HG02759 (cell line): ENCODE measurements around the gene NLGN2.
A peak's percentile ranks its signal among the peaks of the same experiment; 100 is the strongest.
"Not testable (repeated sequence)": the region's sequence is repeated elsewhere in the genome, so short reads cannot be mapped to it uniquely, and the experiment has no call there.

Experiments used
- ATAC-seq: cut with Tn5 transposase; IDR thresholded peaks from one replicate; pipeline ENCODE4 v1.9.1; 2021; ENCODE audit warnings: mild to moderate bottlenecking, moderate library complexity; ENCODE audit not compliant: unreplicated experiment

NLGN2 gene

DNA sequence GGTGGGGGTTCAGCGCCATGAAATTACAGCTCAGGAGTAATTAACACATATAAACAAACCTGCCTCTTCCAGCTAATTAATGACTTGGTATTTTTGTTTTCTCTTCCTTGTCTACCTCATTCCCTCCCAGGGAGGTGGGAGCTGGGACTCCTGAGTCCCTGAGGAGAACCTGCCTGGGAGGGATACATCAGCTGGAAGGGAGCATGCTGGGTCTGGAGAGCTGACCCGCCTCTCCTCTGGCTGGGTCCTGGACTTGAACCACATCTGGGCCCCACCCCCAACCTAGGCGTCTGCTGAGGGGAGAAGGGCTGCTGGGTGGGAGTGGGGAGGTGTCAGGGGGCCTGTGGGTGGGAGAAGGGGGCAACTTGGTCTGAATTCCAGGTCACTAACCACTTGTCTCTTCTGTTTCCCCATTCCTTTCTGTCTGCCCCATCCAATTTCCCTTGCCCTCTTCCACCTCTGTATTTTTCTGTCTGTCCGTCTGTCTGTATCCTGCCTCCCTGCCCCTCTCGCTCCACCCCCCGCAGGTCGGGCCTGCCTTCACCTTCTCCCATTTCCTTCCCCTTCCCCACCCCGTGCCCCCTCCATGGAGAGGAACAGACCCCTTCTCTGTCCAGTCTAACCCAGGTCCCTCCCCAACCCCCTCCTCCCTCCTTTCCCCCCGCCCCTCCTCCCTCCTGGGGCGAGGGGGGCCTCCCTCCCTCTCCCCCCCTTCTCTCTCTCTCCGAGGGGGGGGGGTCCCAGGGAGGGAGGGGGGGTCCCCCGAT, at the start of gene NLGN2:
Gene NLGN2 (plus strand): TSS at position 361 of the 767 bp plus-strand sequence. CDS start 411 bp downstream, outside the sequence.
- ATAC-seq, result no peak

DNA sequence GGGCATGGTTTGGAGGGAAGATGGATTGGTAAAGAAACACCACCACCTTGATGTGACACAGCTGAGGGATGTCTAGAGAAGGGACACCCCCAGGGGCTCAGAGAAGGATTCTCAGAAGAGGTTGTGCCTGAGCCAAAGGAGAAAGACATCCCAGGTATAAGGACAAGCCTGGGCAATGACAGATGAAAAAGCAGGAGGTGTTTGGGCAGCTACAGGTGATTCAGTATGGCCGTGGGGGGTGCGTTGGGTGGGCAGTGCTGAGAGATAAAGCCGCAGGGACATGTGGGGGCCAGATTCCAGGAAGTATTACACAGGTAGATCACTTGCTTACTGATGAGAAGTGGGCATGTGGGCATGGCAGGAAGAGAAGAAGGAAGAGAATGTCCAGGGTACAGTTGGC, 45.7 kb upstream of the NLGN2 start:
- no peak for ATAC-seq

DNA sequence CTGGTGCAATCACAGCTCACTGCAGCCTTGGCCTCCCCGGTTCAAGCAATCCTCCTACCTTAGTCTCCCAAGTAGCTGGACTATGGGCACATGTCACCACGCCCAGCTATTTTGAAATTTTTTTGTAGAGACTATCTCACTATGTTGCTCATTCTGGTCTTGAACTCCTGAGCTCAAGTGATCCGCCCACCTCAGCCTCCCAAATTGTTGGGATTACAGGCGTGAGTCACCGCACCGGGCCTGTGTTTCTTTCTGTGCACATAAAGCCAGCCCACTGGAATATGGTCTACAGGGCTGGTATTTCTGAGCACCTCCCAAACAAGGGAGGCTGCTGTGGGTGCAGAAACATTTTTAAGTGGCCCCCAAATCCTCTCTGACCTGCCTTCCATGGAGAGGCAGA, 44.3 kb upstream of the NLGN2 start:
- no peak for ATAC-seq

DNA sequence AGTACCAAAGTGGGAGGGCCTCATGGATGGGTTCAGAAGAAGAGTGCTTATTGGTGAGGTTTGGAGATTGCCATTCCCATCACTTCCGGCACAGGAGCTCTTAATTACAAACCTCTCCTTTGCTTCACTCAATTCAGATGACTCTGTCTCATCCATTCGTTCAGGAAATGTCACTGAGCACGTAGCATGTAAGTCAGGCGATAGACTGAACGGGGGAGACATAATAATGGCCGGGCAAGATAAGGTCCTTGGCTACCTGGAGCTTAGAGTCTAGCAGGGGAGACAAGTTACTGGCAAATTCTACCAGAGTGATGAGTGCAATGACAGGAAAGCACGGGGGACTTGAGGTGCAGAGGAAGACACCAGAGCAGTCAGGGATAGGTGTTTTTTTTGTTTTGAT, 41.7 kb upstream of the NLGN2 start:
- ATAC-seq, result not testable (repeated sequence)

DNA sequence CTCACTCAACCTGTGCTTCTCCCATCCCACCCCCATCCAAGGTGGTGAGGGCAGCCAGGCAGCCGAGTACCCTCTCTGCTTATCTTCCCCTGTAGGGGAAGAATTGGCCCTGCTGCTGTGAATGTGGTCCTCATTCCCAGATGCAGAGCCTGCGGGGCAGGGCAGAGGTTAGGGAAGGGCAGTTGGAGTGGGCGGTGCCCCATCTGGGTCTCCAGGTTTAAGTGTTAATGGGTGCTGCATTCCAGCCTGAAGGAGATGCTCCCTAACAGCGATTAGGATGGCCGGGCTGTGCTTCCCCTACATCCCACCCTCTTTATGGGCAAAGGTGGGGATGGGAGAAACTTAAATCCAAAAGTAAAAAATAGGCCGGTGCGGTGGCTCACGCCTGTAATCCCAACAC, 40.6 kb upstream of the NLGN2 start:
- no peak for ATAC-seq

DNA sequence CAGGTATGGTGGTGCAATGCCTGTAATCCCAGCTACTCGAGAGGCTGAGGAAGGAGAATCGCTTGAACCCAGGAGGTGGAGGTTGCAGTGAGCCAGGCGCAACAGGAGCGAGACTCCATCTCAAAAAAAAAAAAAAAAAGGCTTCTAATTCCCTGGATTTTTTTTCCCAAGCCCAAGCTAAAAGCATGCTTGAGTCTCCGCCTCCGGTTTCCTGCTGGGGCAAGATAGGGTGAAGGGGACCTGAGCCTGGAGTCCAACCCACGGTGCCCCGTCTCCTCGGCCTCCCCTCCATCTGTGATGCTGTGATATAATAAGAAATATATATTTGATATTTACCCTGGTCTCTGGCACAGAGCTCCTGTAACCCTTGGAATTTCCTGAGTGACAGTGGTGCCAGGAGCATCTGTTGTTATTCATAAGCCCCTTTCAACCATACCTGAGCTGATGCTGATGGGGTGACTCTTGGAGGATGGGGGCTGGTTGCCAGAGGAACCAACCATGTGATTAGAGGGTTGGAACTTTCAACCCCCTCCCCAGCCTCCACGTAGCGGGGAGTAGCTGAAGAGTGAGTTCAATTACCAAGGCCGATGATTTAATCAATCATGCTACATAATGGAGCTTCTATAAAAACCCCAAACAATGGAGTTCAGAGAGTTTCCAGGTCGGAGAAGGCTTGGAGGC, 39.6 kb upstream of the NLGN2 start:
- ATAC-seq, result no peak

DNA sequence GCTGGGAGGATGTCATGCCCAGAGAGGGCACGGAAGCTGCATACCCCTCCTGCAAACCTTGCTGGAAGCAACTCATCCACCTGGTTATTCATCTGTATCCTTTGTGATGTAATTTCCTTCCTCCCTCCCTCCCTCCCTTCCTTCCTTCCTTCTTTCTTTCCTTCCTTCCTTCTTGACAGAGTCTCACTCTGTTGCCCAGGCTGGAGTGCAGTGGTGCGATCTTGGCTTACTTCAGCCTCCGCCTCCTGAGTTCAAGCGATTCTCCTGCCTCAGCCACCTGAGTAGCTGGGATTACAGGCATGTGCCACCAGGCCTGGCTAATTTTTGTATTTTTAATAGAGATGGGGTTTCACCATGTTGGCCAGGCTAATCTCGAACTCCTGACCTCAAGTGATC, 39.0 kb upstream of the NLGN2 start:
- ATAC-seq, result not testable (repeated sequence)

DNA sequence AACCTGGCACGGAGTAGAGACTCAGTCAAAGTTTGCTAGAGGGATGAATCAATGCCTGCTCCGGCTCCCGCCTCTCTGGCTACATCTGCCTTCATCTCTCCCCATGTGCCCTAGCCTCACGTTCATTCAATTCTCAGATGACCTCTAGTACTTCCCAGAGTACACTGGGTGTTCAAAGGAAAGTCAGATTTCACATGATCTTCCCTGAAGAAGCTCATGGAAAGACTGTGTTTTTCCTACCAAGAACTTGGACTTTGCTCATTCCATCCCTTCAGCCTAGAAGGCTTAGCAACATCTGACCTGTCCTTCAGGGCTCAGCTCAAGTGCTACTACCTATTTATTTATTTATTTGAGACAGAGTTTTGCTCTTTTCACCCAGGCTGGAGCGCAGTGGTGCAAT, 37.8 kb upstream of the NLGN2 start:
- ATAC-seq, result no peak

DNA sequence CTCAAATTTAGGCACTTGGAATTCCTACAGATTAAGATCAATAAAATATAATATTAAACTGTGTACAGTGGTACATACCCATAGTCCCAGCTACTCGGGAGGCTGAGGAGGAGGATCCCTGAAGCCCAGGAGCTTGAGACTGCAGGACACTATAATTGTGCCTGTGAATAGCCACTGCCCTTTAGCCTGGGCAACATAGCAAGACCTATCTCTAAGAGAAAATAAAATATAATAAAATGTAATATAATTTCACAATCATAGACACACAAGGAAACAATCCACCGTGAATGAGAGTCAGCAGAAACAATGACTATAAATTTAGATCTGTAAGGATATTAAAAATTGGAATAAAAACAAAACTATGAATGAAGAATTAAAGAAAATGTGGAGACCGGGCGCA, 36.8 kb upstream of the NLGN2 start:
- no peak for ATAC-seq

DNA sequence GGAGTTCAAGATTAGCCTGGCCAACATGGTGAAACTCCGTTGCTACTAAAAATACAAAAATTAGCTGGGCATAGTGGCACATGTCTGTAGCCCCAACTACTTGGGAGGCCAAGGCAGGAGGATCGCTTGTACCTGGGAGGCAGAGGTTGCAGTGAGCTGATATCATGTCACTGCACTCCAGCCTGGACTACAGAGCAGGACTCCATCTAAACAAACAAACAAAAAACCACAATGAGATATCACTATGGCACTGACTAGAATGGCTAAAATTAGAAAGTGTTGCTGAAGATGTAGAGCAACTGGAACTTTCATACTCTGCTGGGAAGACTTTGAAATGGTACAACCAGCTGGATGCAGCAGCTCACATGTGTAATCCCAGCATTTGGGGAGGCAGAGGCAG, 33.3 kb upstream of the NLGN2 start:
- ATAC-seq, result no peak

DNA sequence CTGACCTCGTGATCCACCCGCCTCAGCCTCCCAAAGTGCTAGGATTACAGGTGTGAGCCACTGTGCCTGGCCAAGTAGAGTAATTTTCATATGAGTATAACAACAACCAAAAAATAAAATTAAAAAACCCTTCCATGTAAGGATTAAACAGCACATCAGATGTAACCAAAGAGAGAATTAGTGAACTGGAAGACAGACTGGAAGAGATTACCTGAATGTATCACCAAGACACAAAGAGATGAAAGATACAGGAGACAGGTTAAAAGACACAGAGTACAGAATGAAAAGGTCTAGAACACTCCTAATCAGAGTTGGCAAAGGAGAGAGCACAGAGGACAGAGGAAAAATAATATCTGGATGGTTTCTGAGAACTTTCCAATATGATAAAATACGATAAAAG, 28.5 kb upstream of the NLGN2 start:
- ATAC-seq, result no peak

DNA sequence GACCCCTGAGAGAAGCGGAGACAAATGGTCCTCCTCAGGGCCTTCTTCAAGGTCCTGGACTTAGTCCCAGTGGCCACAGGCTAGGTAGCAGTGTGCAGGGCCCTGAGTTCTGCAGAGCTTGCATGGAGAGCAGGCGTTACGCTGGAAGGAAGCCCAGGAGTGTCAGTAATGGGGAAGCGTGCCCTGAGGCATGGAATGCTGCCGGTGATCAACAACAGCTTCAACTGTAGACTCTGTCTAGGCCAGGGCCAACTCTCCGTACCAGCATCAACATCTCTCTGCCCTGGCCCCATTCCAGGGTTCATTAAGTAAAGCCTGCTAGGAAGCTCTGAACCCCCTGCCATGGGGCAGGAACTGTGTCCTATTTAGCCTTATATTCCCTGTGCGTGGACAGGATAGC, 27.3 kb upstream of the NLGN2 start:
- ATAC-seq, result no peak

DNA sequence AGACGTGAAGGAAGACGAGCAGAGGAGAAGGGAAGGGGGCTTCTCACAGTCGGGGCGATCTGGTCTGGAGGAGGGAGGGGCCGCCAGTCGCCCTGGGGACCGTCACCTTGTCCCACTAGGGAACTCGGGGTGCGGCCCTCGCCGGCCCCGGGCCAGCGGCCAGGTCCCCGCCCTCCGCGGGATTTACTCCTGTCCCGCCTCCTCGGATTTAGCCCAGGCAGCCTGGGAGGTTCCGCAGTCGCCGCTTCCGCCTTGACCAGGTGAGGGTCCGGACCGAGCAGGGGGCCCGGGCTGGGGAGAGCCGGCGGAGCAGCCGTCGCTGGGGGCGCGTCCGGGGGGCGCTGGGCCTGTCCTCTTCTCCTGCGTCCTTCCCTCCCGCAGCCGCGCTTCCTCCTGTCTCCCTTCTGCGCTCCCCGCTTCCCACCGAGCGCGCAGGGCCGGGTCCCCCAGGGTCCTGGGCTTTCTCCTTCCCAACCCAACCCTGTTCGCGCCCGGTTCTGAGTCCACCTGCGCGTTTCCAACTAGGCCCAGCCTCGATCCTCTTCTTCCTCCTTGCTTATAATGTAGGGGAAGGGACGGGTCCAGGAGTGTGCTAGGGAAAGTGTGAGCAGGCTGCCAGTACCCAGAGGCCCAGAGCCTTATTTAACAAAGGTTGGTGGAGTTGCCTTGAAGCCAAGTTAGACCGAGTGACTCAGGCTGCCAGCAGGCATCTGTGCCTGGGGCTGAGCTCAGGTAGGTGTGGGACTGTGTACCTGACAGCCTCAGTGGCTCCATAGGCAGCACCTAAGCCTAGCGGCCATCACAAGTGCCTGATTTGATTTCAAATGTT, 26.6 kb upstream of the NLGN2 start, which contains the start of gene TNK1:
Gene TNK1 (plus strand): TSS at position 235 of the 829 bp plus-strand sequence. CDS start 1,838 bp downstream, outside the sequence.
- ATAC-seq, result no peak

DNA sequence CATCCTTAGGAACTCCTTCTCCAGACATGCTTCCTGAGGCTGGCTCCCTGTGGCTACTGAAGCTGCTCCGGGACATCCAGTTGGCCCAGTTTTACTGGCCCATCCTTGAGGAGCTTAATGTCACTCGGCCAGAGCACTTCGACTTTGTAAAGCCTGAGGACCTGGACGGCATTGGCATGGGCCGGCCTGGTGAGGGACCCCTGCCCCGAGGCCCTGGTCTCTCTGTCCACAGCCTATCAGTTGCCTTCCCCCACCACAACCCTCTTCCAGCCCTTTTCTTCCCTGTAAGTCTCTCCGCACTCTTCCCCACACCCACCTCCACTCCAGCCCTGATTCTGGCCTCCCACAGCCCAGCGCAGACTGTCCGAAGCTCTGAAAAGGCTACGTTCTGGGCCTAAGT, 24.7 kb upstream of the NLGN2 start:
- no peak for ATAC-seq

DNA sequence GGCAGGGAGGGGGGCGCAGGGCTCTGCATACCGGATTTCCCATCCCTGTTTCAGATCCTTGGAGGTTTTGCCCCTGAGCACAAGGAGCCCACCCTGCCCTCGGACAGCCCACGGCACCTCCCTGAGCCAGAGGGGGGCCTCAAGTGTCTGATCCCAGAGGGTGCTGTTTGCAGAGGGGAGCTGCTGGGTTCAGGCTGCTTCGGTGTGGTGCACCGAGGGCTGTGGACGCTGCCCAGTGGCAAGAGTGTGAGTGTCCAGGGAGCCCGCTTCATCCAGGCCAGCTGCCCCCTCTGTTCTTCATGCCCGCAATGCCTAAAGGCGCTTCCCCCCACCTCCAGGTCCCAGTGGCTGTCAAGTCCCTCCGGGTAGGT, 24.3 kb upstream of the NLGN2 start:
- no peak for ATAC-seq

DNA sequence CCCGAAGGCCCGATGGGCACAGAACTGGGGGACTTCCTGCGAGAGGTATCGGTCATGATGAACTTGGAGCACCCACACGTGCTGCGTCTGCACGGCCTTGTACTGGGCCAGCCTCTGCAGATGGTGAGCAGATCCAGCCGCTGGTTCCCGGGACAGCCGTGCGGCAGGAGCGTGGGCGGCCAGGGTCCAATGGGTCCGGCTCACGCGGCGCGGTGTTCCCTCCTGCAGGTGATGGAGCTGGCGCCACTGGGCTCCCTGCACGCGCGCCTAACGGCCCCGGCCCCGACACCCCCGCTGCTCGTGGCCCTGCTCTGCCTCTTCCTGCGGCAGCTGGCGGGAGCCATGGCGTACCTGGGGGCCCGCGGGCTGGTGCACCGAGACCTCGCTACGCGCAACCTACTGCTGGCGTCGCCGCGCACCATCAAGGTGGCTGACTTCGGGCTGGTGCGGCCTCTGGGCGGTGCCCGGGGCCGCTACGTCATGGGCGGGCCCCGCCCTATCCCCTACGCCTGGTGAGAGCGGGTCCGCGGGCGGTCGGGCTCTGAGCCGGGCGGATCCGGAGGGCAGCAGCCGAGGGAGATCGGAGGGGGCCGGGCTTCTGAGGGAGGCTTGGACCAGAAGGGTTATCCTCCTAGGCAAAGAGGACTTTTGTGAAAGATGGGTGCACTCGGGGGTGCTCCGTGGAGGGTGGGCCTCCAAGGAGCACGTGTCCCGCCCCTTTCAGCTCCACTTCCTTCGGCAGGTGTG, 23.7 kb upstream of the NLGN2 start:
- ATAC-seq, result peak; percentile 84

DNA sequence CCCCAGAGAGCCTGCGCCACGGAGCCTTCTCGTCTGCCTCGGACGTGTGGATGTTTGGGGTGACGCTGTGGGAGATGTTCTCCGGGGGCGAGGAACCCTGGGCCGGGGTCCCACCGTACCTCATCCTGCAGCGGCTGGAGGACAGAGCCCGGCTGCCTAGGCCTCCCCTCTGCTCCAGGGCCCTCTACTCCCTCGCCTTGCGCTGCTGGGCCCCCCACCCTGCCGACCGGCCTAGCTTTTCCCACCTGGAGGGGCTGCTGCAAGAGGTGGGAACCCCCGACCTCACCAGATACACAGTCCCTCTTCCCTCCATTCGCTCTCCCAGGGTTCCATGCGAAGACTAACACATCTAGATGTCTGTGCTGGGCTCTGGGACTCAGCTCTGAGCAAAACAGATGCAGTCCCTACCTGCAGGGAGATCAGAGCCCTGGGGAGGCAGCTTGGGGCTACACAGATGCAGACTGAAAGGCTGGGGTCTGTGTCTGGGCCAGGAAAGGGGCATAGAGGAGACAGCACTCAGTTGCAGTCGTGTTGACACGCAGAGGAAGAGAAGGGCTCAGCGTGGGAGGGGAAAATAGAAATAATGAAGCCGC, 23.1 kb upstream of the NLGN2 start:
- ATAC-seq, result no peak

DNA sequence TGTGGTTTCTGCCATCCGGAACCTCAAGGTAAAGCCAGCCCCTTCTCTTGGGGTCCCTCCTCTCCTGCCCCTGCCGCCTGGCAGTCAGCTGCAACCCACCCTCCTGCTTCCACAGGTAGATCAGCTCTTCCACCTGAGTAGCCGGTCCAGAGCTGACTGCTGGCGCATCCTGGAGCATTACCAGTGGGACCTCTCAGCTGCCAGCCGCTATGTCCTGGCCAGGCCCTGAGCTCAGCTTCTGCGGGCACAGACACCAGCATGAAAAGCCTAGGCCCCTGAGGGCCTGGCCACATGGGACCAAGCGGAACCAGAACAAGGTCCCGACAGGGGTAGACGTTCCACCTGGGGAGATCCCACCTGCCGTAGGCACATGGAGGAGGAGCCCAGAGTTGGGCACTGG, 18.8 kb upstream of the NLGN2 start:
- no peak for ATAC-seq

DNA sequence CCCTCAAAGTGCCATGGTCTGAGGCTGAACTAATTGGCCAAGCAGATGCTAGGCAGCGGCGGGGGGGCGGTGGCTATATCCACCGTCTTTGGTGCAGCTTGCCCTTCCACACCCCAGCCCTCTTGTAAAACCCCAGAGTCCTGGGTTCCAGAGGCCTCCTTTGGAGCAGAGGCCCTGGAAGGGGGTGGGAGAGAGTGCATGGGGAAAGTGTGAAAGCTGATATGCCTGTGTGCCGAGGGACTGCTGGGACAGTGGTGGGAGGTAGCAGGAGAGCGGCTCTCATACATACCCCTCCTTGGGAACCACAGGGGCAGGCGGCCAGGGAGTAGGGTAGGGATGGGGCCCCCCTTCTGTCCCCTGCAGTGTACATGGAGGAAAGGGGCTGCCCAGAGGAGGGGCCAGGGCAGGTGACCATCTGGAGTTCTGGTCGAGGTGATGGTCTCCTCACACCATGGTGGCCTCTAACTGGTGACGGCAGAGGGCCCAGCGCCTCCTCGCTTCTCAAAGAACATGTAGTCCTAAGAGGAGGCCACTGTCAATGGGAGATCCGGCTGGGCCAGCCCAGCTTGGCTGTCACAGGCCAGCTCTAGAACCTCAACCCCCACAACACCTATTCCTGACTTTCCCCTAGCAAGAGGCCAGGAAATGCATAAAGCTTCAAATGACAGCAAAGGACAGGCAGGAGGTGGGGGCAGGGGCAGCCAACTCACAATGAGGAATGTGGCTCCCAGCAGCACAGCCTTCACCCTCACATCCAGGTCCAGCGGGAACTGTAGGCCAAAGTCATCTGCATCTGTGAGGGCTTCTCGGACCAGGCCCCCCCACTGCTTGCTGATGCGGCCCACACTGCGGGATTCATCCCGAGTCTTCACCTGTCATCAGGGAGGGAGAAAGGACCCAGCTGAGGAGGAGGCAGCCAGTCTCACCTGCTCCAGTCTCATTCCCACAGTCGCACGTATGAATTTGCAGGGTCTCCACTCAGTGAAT, 17.4 kb upstream of the NLGN2 start:
- ATAC-seq, result no peak
